HG03521 (cell line): ENCODE data around the gene FOXN4.

Experiments used
- ATAC-seq: cut with Tn5 transposase; IDR thresholded peaks from one replicate; pipeline ENCODE4 v1.9.1; 2021; ENCODE audit warnings: mild to moderate bottlenecking, moderate library complexity; ENCODE audit not compliant: unreplicated experiment

FOXN4 gene

GRCh38 chr12:109228664-109229063 is 80.4 kb downstream of the FOXN4 start:
- ATAC-seq = no peak
